Measurements from ENCODE around the gene PDIA5. TPM values are rescaled to one million over a fixed set of nuclear protein-coding genes. Genes with fewer than 3 reads are reported as not detected.

The PDIA5 gene
- total RNA-seq, 1 donor from 2014 or later, result 29.4 TPM

Other genes starting within 250 kb of the PDIA5 start
- gene SEMA5B, start 39.3 kb upstream of the PDIA5 start, total RNA-seq, result not detected in 2 replicates
- 16.3 and 18.7 TPM in 2 replicates for gene SEC22A, start 134.9 kb downstream of the PDIA5 start, total RNA-seq